A172 (cell line): ENCODE results near the gene ANO2. TPM values are rescaled to one million over a fixed set of nuclear protein-coding genes. Genes with fewer than 3 reads are reported as not detected.

Source experiments
- DNase-seq: peaks from one replicate; pipeline ENCODE4 v3.0.0-alpha.2; 2015; ENCODE audit warnings: low spot score
- total RNA-seq: library from RNA; depleted of rRNA; stranded (reverse); fragments of >200 nt; shearing (Covaris generic); gene quantifications from 2 replicates; pipeline ENCODE4 v1.2.3, GENCODE V29; 2014; rRNA removed

ANO2 gene
- total RNA-seq, 1 experiment from 2014 or later = 2.1 TPM

DNA sequence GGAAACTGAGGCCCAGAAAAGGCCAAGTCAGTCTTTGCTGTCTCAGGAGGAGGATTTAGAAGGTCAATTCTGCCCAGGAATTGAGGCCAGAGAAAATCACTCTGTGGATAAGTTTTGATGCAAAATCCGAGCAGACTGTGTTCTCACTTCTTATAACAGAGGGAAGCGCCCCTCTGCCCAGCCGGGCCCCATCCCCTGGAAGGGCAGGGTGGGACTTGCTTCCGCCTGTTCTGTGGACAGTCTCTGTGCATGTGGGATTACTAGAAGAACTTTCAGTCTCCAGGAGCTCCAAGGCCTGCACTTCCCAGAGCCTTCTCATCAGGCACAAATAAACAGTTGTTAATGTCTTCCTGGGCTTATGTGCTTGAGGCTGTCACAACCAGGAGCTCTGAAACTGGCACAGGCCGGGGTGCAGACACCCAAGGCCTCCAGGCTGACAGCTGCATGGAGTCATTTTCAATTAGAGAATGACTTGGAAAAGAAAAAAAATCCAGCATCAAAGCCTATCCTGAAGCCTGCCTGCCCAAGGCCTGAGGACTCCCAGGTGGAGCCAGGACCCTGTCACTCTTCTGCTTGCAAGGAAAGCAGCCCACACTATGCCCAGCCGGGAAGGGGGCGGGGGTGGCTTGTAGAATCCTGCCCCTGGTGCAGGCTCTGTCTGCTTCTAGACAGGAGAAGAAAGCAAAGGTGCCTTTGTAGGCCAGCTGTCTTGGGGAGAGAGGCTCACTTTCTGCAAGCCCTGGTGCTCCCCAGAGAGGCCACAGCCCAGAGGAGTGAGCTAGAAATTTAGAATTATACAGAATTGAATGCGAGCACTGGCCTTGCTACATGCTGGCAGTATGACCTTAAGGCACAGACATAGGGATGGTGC lies 428.5 kb downstream of the ANO2 start:
- no peak for DNase-seq

DNA sequence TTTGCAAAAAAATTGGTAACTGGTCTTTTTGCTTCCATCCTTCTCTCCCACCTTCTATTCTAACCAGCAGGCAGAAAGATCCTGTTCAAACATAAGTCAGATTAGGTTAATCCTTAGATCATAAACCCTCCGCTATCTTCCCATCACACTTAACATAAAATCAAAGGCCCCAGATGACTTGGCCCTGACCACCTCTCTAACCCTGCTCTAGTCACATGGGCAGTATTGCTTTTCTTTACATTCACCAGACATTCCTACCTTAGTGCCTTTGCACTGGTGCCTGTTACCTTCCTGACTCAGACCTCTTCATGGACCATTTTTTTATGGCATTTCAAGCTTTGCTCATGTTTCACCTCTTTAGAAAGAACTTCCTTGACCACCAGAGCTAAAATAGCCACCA lies 429.6 kb downstream of the ANO2 start:
- no peak for DNase-seq

DNA sequence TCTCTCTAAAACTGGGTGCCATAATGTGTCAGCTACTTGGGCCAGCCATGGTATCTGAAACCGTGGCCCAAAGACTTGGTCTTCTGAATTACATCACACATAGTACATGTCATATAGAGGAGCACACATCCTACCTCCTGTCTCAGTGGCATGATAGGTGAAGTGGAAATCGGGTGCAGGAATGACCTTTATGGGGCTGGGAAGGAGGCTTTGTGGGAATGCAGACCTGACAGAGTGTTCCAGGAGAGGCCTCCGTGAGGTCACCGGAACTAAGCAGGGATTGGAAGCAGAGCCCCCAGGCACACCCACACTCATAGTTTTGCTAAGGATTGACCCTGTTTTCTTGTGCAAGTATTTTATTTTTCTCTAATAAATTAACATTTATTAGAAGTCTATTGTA lies 430.5 kb downstream of the ANO2 start:
- no peak for DNase-seq

DNA sequence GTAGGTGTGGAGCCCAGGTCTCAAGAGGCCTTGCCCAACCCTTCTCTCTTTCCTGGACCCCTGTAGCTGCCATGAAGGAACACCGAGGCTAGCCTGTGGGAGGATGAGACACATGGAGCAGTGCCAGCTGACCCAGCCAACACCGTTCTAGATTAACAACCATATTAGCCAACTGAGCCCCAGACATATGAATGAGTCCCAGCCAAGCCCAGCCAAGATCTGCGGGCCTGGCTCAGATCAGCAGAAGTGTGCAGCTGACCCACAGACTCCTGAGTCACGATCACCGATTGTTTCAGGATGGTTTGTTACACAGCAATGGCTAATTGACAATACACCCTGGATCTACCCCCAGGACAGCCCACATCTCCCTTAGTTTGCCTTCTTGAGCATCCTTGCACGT lies 431.0 kb downstream of the ANO2 start:
- DNase-seq = no peak

DNA sequence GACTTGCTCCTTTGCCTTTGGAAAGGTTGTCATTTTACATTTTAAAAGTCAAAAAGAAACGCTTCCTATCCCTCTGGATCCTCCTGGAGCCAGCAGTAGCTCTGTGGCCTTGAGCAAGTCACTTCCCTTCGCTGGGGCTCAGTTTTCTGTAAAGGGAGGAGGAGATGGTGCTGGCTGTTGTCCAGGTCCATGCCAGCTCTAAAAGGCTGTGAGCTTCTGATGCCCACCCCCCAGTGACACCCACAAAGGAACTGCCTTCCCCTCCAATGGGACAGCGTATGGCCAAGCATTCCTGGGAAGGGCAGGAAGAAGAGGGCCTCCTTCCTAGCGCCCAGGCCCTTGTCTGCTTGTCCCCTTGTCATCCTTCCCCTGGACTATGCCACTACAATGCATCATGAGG lies 431.7 kb downstream of the ANO2 start:
- DNase-seq = no peak

Other genes starting within 250 kb of the ANO2 start
- 0.31 and 0.36 TPM in 2 replicates for gene VWF, start 179.4 kb upstream of the ANO2 start, total RNA-seq